ENCODE data around the gene FLT1. TPM values are rescaled to one million over a fixed set of nuclear protein-coding genes. Genes with fewer than 3 reads are reported as not detected.

Gene FLT1
- total and polyA plus RNA-seq, 2 of the 13 experiments (the other 11 are each of a cell fraction or from before 2014, with no cell fraction given): 0.02 TPM; not detected in 1

DNA sequence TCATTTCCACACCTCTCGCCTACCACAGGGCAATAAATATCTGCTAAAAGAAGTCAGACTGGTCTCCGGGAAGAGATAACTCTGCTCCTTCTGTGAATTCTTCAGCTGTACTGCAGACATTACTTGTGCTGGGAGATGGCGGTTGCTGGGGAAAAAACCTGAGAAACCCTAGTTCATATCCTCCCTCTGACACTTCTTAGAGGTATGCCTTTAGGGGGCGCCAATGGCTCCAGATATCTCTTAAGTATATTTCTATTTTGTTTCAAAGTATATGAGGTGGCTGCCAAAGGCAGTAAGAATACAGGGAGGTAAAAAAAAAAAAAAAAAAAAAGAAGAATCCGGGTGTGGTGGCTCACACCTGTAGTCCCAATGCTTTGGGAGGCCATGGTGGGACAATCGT is 181.3 kb downstream of the FLT1 start:
- H3K27ac ChIP-seq (ENCODE audit: extremely low read length, insufficient read depth, low read length): no peak overlapping the region
- no TSS peak for BruUV-seq (replicated peaks)
- H3K36me3 ChIP-seq (replicated peaks in 1 of 2; ENCODE audit: control insufficient read depth in 1 of 2, insufficient read depth in 2 of 2, low read length in 2 of 2): no peaks in the 10 kb centered on the region
- WGBS (ENCODE audit: low lambda C conversion rate): 56% methylated on average over 6 of the region's 6 CpGs
- intact Hi-C loops (cut with micrococcal nuclease; ENCODE audit: unreplicated experiment): no loop called here
- no peak overlapping the region for H3K9ac ChIP-seq (ENCODE audit: insufficient read depth, low read depth, low read length)
- H3K4me2 ChIP-seq (ENCODE audit: low read depth, low read length): no peak overlapping the region
- peaks cover 32% of the 10 kb centered on the region for H3K4me1 ChIP-seq (ENCODE audit: insufficient read depth, low read length)
- no peaks in the 10 kb centered on the region for H4K20me1 ChIP-seq (ENCODE audit: insufficient read depth, low read length)
- H3K4me3 ChIP-seq (replicated peaks in 1 of 3; ENCODE audit: insufficient read depth in 1 of 3, low read depth in 2 of 3, low read length in 3 of 3): no peak overlapping the region
- ChIA-PET POLR2A (no interaction called here), CTCF (ENCODE audit: low intra/inter-chr PET ratio, low total read pairs) (no interaction called here)
- no peak for FAIRE-seq
- H3K9me3 ChIP-seq (ENCODE audit: low read length): no peaks in the 10 kb centered on the region
- TF ChIP-seq, protein P1, sequence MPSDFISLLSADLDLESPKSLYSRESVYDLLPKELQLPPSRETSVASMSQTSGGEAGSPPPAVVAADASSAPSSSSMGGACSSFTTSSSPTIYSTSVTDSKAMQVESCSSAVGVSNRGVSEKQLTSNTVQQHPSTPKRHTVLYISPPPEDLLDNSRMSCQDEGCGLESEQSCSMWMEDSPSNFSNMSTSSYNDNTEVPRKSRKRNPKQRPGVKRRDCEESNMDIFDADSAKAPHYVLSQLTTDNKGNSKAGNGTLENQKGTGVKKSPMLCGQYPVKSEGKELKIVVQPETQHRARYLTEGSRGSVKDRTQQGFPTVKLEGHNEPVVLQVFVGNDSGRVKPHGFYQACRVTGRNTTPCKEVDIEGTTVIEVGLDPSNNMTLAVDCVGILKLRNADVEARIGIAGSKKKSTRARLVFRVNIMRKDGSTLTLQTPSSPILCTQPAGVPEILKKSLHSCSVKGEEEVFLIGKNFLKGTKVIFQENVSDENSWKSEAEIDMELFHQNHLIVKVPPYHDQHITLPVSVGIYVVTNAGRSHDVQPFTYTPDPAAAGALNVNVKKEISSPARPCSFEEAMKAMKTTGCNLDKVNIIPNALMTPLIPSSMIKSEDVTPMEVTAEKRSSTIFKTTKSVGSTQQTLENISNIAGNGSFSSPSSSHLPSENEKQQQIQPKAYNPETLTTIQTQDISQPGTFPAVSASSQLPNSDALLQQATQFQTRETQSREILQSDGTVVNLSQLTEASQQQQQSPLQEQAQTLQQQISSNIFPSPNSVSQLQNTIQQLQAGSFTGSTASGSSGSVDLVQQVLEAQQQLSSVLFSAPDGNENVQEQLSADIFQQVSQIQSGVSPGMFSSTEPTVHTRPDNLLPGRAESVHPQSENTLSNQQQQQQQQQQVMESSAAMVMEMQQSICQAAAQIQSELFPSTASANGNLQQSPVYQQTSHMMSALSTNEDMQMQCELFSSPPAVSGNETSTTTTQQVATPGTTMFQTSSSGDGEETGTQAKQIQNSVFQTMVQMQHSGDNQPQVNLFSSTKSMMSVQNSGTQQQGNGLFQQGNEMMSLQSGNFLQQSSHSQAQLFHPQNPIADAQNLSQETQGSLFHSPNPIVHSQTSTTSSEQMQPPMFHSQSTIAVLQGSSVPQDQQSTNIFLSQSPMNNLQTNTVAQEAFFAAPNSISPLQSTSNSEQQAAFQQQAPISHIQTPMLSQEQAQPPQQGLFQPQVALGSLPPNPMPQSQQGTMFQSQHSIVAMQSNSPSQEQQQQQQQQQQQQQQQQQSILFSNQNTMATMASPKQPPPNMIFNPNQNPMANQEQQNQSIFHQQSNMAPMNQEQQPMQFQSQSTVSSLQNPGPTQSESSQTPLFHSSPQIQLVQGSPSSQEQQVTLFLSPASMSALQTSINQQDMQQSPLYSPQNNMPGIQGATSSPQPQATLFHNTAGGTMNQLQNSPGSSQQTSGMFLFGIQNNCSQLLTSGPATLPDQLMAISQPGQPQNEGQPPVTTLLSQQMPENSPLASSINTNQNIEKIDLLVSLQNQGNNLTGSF (CRISPR knock-in tag; IDR thresholded peaks at IDR 0.05): no peak
- TF ChIP-seq ZNF121 (CRISPR knock-in tag; IDR thresholded peaks at IDR 0.05) (no peak), GABPA (IDR thresholded peaks at IDR 0.05; ENCODE audit: low read depth, low read length) (no peak), GABPA (CRISPR knock-in tag; IDR thresholded peaks at IDR 0.05; ENCODE audit: low read depth) (no peak), ZMAT3 (CRISPR knock-in tag; conservative IDR thresholded peaks at IDR 0.05) (no peak), STAT5B (CRISPR knock-in tag; IDR thresholded peaks at IDR 0.05) (no peak), XRCC5 (optimal IDR thresholded peaks at IDR 0.05; ENCODE audit: low read length) (no peak), ZNF232 (CRISPR knock-in tag; IDR thresholded peaks at IDR 0.05; ENCODE audit: borderline replicate concordance) (no peak)
- TF ChIP-seq, protein P2, sequence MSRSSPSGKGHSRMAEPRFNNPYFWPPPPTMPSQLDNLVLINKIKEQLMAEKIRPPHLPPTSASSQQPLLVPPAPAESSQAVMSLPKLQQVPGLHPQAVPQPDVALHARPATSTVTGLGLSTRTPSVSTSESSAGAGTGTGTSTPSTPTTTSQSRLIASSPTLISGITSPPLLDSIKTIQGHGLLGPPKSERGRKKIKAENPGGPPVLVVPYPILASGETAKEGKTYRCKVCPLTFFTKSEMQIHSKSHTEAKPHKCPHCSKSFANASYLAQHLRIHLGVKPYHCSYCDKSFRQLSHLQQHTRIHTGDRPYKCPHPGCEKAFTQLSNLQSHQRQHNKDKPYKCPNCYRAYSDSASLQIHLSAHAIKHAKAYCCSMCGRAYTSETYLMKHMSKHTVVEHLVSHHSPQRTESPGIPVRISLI (CRISPR knock-in tag; IDR thresholded peaks at IDR 0.05; ENCODE audit: borderline replicate concordance): no peak
- TF ChIP-seq, protein P3, sequence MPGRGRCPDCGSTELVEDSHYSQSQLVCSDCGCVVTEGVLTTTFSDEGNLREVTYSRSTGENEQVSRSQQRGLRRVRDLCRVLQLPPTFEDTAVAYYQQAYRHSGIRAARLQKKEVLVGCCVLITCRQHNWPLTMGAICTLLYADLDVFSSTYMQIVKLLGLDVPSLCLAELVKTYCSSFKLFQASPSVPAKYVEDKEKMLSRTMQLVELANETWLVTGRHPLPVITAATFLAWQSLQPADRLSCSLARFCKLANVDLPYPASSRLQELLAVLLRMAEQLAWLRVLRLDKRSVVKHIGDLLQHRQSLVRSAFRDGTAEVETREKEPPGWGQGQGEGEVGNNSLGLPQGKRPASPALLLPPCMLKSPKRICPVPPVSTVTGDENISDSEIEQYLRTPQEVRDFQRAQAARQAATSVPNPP (CRISPR knock-in tag; IDR thresholded peaks at IDR 0.05): no peak
- TF ChIP-seq, protein P4, sequence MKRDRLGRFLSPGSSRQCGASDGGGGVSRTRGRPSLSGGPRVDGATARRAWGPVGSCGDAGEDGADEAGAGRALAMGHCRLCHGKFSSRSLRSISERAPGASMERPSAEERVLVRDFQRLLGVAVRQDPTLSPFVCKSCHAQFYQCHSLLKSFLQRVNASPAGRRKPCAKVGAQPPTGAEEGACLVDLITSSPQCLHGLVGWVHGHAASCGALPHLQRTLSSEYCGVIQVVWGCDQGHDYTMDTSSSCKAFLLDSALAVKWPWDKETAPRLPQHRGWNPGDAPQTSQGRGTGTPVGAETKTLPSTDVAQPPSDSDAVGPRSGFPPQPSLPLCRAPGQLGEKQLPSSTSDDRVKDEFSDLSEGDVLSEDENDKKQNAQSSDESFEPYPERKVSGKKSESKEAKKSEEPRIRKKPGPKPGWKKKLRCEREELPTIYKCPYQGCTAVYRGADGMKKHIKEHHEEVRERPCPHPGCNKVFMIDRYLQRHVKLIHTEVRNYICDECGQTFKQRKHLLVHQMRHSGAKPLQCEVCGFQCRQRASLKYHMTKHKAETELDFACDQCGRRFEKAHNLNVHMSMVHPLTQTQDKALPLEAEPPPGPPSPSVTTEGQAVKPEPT (CRISPR knock-in tag; IDR thresholded peaks at IDR 0.05; ENCODE audit: low read depth): no peak
- TF ChIP-seq, protein P5, sequence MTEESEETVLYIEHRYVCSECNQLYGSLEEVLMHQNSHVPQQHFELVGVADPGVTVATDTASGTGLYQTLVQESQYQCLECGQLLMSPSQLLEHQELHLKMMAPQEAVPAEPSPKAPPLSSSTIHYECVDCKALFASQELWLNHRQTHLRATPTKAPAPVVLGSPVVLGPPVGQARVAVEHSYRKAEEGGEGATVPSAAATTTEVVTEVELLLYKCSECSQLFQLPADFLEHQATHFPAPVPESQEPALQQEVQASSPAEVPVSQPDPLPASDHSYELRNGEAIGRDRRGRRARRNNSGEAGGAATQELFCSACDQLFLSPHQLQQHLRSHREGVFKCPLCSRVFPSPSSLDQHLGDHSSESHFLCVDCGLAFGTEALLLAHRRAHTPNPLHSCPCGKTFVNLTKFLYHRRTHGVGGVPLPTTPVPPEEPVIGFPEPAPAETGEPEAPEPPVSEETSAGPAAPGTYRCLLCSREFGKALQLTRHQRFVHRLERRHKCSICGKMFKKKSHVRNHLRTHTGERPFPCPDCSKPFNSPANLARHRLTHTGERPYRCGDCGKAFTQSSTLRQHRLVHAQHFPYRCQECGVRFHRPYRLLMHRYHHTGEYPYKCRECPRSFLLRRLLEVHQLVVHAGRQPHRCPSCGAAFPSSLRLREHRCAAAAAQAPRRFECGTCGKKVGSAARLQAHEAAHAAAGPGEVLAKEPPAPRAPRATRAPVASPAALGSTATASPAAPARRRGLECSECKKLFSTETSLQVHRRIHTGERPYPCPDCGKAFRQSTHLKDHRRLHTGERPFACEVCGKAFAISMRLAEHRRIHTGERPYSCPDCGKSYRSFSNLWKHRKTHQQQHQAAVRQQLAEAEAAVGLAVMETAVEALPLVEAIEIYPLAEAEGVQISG (CRISPR knock-in tag; IDR thresholded peaks at IDR 0.05): no peak
- ATAC-seq: no peak
- no peaks in the 10 kb centered on the region for H3K27me3 ChIP-seq (ENCODE audit: control insufficient read depth in 1 of 2, insufficient read depth in 2 of 2, low read length in 2 of 2)
- in situ Hi-C loops (cut with HindIII; ENCODE audit: extremely low pct_ligation_motif_present, low pct_unique_long_range_greater_than_20kb): no loop called here
- H2AFZ ChIP-seq (ENCODE audit: low read length): no peak overlapping the region
- no peak for DNase-seq (ENCODE audit: low spot score)
- no peaks in the 10 kb centered on the region for H3K79me2 ChIP-seq (ENCODE audit: insufficient read depth, low read length)
